ENCODE data around the gene DHRS9. TPM values are rescaled to one million over a fixed set of nuclear protein-coding genes. Genes with fewer than 3 reads are reported as not detected.

Gene DHRS9
- total RNA-seq: not detected in 3 replicates
- long read RNA-seq: 0 reads

DNA sequence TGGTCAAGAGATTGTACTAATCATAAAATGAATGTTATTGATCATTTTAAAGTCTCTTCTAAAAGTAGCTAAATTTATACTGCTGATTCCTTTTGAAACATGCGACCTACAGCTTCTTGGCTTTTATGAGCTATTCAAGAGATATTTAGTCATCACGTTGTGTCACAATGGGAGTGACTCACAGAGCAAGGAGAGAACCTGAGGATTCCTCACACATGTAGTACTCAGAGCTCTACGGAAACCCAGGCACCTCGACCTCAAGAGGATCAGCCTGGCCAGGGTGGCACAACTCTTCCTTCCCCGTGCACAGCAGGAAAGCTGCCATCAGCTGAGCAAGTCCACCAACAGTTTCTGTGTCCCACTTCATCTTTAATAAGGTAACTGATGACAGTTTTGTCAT, at the start of gene DHRS9:
DHRS9 (plus strand) TSS at position 223 of the 400 bp plus-strand sequence. CDS start 12,019 bp downstream, outside the sequence.
- no peaks in the 10 kb centered on the region for H3K4me1 Mint-ChIP-seq (ENCODE audit: low read depth)
- DNase-seq (ENCODE audit: low spot score): no peak
- H3K4me3 Mint-ChIP-seq (ENCODE audit: unreplicated experiment): no peak within 1 kb of the TSS
- H3K36me3 Mint-ChIP-seq (ENCODE audit: low read depth): no peaks in the 10 kb centered on the region
- H3K27ac Mint-ChIP-seq (ENCODE audit: unreplicated experiment): no peak within 1 kb of the TSS
- no peaks in the 10 kb centered on the region for H3K9me3 Mint-ChIP-seq (ENCODE audit: low read depth)
- TF ChIP-seq, protein P1, sequence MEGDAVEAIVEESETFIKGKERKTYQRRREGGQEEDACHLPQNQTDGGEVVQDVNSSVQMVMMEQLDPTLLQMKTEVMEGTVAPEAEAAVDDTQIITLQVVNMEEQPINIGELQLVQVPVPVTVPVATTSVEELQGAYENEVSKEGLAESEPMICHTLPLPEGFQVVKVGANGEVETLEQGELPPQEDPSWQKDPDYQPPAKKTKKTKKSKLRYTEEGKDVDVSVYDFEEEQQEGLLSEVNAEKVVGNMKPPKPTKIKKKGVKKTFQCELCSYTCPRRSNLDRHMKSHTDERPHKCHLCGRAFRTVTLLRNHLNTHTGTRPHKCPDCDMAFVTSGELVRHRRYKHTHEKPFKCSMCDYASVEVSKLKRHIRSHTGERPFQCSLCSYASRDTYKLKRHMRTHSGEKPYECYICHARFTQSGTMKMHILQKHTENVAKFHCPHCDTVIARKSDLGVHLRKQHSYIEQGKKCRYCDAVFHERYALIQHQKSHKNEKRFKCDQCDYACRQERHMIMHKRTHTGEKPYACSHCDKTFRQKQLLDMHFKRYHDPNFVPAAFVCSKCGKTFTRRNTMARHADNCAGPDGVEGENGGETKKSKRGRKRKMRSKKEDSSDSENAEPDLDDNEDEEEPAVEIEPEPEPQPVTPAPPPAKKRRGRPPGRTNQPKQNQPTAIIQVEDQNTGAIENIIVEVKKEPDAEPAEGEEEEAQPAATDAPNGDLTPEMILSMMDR (IDR thresholded peaks at IDR 0.05): no peak
- H3K27me3 Mint-ChIP-seq (ENCODE audit: low read depth): peaks cover 2% of the 10 kb centered on the region

DNA sequence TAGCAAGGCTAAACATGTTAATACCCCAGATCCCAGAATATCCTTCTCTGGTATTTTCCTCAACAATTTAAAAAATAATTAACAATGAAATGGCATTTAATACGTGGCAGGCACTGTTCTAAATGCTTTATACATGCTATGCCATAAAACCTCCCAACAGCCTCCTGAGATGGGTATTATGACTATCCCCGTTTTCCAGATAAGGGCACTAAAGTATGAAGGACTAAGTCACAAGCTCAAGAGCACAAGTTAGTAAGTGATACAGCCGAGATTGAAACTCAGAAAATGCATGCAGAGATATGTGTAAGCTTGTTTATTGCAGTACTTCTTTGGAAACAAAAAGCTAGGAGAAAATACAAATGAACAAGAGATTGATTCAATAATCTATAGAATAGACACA, 46.2 kb upstream of the DHRS9 start:
- Mint-ChIP-seq H3K9me3 (ENCODE audit: low read depth) (no peaks in the 10 kb centered on the region), H3K27ac (ENCODE audit: unreplicated experiment) (no peak overlapping the region), H3K4me3 (ENCODE audit: unreplicated experiment) (no peak overlapping the region), H3K36me3 (ENCODE audit: low read depth) (no peaks in the 10 kb centered on the region), H3K27me3 (ENCODE audit: low read depth) (no peaks in the 10 kb centered on the region), H3K4me1 (ENCODE audit: low read depth) (no peaks in the 10 kb centered on the region)
- DNase-seq (ENCODE audit: low spot score): no peak
- TF ChIP-seq, protein P1 (IDR thresholded peaks at IDR 0.05): no peak

DNA sequence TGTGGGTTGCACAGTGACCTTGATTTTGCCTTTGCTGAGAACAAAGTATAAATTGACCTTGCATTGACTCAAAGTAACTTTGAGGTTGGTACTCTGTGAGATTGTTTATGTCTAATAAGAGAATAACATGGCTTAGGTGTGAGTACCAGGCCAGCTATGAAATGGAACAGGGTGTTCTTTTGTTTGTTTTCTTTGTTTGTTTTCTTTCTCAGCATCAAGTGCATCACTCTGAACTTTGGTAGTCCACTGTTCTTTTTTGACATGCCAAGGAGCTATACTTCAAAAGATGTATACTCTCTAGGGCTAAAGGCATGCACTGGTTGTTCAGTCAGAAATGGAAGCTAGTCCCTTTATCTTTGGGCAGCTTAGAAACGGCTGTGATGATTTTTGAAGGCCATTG, 43.3 kb upstream of the DHRS9 start:
- Mint-ChIP-seq H3K9me3 (ENCODE audit: low read depth) (no peaks in the 10 kb centered on the region), H3K36me3 (ENCODE audit: low read depth) (no peaks in the 10 kb centered on the region), H3K27me3 (ENCODE audit: low read depth) (no peaks in the 10 kb centered on the region), H3K4me3 (ENCODE audit: unreplicated experiment) (no peak overlapping the region), H3K4me1 (ENCODE audit: low read depth) (no peaks in the 10 kb centered on the region), H3K27ac (ENCODE audit: unreplicated experiment) (no peak overlapping the region)
- TF ChIP-seq, protein P1 (IDR thresholded peaks at IDR 0.05): no peak
- no peak for DNase-seq (ENCODE audit: low spot score)

DNA sequence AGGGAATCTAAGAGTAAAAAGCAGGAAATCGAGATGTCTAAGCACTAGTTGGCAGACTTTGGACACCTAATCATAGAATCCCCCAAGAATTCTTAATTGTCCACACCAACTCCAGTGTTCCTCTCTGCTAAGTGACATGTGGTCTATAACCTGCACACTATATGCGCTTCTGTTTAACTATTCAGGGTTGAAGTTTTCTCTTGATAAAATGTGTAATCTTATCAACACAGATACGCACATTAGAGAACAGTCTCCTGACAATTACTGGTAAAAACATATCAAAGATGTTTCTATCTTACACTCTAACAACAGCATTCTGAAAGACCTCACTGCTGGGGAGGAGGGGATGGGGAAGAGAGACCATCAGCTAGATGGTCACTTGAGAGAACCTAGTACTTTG, 42.1 kb upstream of the DHRS9 start:
- no peak for DNase-seq (ENCODE audit: low spot score)
- H3K27me3 Mint-ChIP-seq (ENCODE audit: low read depth): no peaks in the 10 kb centered on the region
- no peaks in the 10 kb centered on the region for H3K36me3 Mint-ChIP-seq (ENCODE audit: low read depth)
- TF ChIP-seq, protein P1 (IDR thresholded peaks at IDR 0.05): no peak
- H3K4me3 Mint-ChIP-seq (ENCODE audit: unreplicated experiment): no peak overlapping the region
- no peak overlapping the region for H3K27ac Mint-ChIP-seq (ENCODE audit: unreplicated experiment)
- H3K4me1 Mint-ChIP-seq (ENCODE audit: low read depth): no peaks in the 10 kb centered on the region
- H3K9me3 Mint-ChIP-seq (ENCODE audit: low read depth): no peaks in the 10 kb centered on the region

DNA sequence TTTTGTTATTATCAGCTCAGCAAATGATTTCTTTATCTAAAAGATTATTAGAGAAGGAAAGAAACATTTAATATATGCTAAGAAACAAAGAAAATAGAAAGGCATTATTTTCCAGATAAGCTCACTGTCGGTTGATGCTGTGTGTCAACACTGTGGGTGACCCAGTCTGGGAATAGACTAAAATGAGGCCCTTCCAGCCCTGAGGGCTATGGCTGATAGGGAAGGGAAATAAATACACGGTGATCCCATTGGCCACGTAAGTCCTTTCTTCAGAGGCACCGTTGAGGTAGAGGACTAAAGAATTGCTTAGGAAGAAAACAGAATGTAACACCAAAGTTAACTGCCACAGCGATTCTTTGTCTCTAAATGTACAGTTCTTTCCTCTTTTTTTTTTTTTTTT, 40.0 kb upstream of the DHRS9 start:
- no peaks in the 10 kb centered on the region for H3K4me1 Mint-ChIP-seq (ENCODE audit: low read depth)
- H3K4me3 Mint-ChIP-seq (ENCODE audit: unreplicated experiment): no peak overlapping the region
- H3K36me3 Mint-ChIP-seq (ENCODE audit: low read depth): no peaks in the 10 kb centered on the region
- no peak overlapping the region for H3K27ac Mint-ChIP-seq (ENCODE audit: unreplicated experiment)
- TF ChIP-seq, protein P1 (IDR thresholded peaks at IDR 0.05): no peak
- no peaks in the 10 kb centered on the region for H3K27me3 Mint-ChIP-seq (ENCODE audit: low read depth)
- peaks cover 4% of the 10 kb centered on the region for H3K9me3 Mint-ChIP-seq (ENCODE audit: low read depth)
- DNase-seq (ENCODE audit: low spot score): no peak
